ENCODE data around the gene MRPL21. TPM values are rescaled to one million over a fixed set of nuclear protein-coding genes. Genes with fewer than 3 reads are reported as not detected.

Gene MRPL21
- total and polyA plus RNA-seq, 9 of the 15 experiments (the other 6 are each of a cell fraction or from before 2014, with no cell fraction given): 196 to 618 (median 232) TPM

GRCh38 chr11:68934321-68934645 lies 30.7 kb upstream of the MRPL21 start:
- CTCF ChIA-PET (ENCODE audit: low intra/inter-chr PET ratio): no interaction called here
- FAIRE-seq: no peak
- DNase-seq (ENCODE audit: extremely low read depth in 1 of 4, low spot score in 3 of 4): no peak
- Histone ChIP-seq H3K9me3 (replicated peaks; ENCODE audit: control insufficient read depth, insufficient read depth, low read depth, low read length) (no peaks in the 10 kb centered on the region), H3K27me3 (ENCODE audit: control insufficient read depth in 2 of 2, insufficient read depth in 2 of 2, low read length in 2 of 2) (no peaks in the 10 kb centered on the region), H3K79me2 (ENCODE audit: control insufficient read depth, insufficient read depth, low read length) (no peaks in the 10 kb centered on the region), H3K4me1 (replicated peaks in 1 of 2; ENCODE audit: control insufficient read depth in 2 of 2, insufficient read depth in 2 of 2, low read length in 2 of 2) (peaks cover 0 to 5% of the 10 kb centered on the region in 2 experiments; a peak in 1 of 5 replicates), H3K4me3 (no peak overlapping the region), H3K9ac (ENCODE audit: insufficient read depth in 1 of 2, low read depth in 2 of 2, low read length in 2 of 2) (no peak overlapping the region), H4K20me1 (replicated peaks; ENCODE audit: control insufficient read depth, insufficient read depth, low read length) (0 out of 2 replicates have a peak, but pooled peaks cover 2% of the 10 kb centered on the region), H3K9me1 (ENCODE audit: control insufficient read depth, insufficient read depth, low read length) (no peaks in the 10 kb centered on the region), H3K27ac (ENCODE audit: extremely low read depth, low read depth, low read length) (no peak overlapping the region), H3K36me3 (ENCODE audit: control insufficient read depth, insufficient read depth, low read length) (peaks cover 85% of the 10 kb centered on the region; the same call in 2 of the 3 replicates), H3K4me2 (ENCODE audit: insufficient read depth, low read length) (no peak overlapping the region), H2AFZ (ENCODE audit: low read depth, low read length) (no peak overlapping the region)
- in situ Hi-C loops (cut with MboI) (no loop called here), intact Hi-C loops (cut with micrococcal nuclease) (no loop called here)
- POLR2A ChIA-PET: no interaction called here
- no TSS peak for BruUV-seq (replicated peaks)
- ATAC-seq: no peak
- TF ChIP-seq ARNT (IDR thresholded peaks at IDR 0.05) (no peak), TOE1 (IDR thresholded peaks at IDR 0.05; ENCODE audit: borderline replicate concordance) (no peak), TOE1 (CRISPR knock-in tag; IDR thresholded peaks at IDR 0.05; ENCODE audit: borderline replicate concordance, low read depth) (no peak), XRCC4 (IDR thresholded peaks at IDR 0.05; ENCODE audit: extremely low read depth, insufficient read depth, insufficient read length) (no peak), SRSF3 (IDR thresholded peaks at IDR 0.05; ENCODE audit: insufficient read depth, low read length) (no peak), ZNF449 (CRISPR knock-in tag; IDR thresholded peaks at IDR 0.05) (no peak), POU5F1 (IDR thresholded peaks at IDR 0.05; ENCODE audit: borderline replicate concordance, low read depth, low read length, partially characterized antibody) (no peak), XRCC5 (IDR thresholded peaks at IDR 0.05; ENCODE audit: low read depth, low read length) (no peak), MYBL2 (IDR thresholded peaks at IDR 0.05; ENCODE audit: low read depth) (no peak), MYBL2 (CRISPR knock-in tag; IDR thresholded peaks at IDR 0.05; ENCODE audit: borderline replicate concordance) (no peak), MED1 (CRISPR knock-in tag; IDR thresholded peaks at IDR 0.05; ENCODE audit: borderline replicate concordance) (no peak), ARID2 (IDR thresholded peaks at IDR 0.05) (no peak), ESRRB (CRISPR knock-in tag; IDR thresholded peaks at IDR 0.05; ENCODE audit: borderline replicate concordance) (no peak), CHD4 (IDR thresholded peaks at IDR 0.05; ENCODE audit: insufficient read depth, insufficient replicate concordance, low read depth, low read length, poor library complexity, severe bottlenecking) (no peak), GATAD2B (IDR thresholded peaks at IDR 0.05; ENCODE audit: borderline replicate concordance) (no peak), ZFP36 (IDR thresholded peaks at IDR 0.05; ENCODE audit: low read depth, low read length, partially characterized antibody) (no peak), NR4A1 (CRISPR knock-in tag; IDR thresholded peaks at IDR 0.05) (no peak), NR4A1 (tag; IDR thresholded peaks at IDR 0.05) (no peak), THRAP3 (IDR thresholded peaks at IDR 0.05; ENCODE audit: borderline replicate concordance) (no peak), CHCHD3 (CRISPR knock-in tag; IDR thresholded peaks at IDR 0.05) (no peak), ZBTB34 (CRISPR knock-in tag; IDR thresholded peaks at IDR 0.05) (no peak), ZNF146 (CRISPR knock-in tag; IDR thresholded peaks at IDR 0.05; ENCODE audit: unreplicated experiment) (no peak)
- 93% methylated on average over 5 of the region's 12 CpGs for WGBS (ENCODE audit: insufficient coverage, low coverage, missing lambda C conversion rate)

Measured in K562 (cell line).